ENCODE results near the gene LEF1.

The LEF1 gene

DNA sequence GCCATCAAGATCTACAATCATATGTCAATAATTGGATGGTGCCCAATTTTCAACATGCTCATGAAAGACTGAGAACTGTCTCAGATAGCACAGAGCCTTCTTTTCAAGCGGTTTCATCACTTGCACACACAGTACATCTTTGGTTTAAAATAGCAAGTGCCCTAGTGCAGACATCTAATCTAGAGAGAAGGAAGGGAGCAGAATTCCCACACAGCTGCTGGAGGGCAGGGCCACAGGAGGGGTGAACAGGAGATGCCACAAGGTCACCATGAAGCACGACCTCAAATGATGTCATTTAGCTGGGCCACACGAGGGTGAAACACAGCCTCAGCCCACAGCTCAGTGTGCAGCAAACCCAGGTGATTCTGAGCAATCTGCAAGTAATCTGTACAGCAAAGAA, 24.3 kb downstream of the LEF1 start:
- TF ChIP-seq, protein P1, sequence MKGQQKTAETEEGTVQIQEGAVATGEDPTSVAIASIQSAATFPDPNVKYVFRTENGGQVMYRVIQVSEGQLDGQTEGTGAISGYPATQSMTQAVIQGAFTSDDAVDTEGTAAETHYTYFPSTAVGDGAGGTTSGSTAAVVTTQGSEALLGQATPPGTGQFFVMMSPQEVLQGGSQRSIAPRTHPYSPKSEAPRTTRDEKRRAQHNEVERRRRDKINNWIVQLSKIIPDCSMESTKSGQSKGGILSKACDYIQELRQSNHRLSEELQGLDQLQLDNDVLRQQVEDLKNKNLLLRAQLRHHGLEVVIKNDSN (IDR thresholded peaks at IDR 0.05) = no peak
- TF ChIP-seq TEAD4 (IDR thresholded peaks at IDR 0.05) (no peak), EP300 (IDR thresholded peaks at IDR 0.05; ENCODE audit: borderline replicate concordance) (no peak), EGR1 (IDR thresholded peaks at IDR 0.05) (no peak), CEBPB (IDR thresholded peaks at IDR 0.05) (no peak), FOXM1 (IDR thresholded peaks at IDR 0.05; ENCODE audit: borderline replicate concordance, low read depth) (no peak), RAD21 (IDR thresholded peaks at IDR 0.05; ENCODE audit: low read depth) (no peak), YY1 (IDR thresholded peaks at IDR 0.05; ENCODE audit: low read depth) (no peak), TCF12 (IDR thresholded peaks at IDR 0.05; ENCODE audit: low read depth) (no peak), CREB1 (IDR thresholded peaks at IDR 0.05; ENCODE audit: low read depth) (no peak), NFIC (IDR thresholded peaks at IDR 0.05) (no peak), ZBTB7A (IDR thresholded peaks at IDR 0.05; ENCODE audit: low read depth) (no peak), TAF1 (IDR thresholded peaks at IDR 0.05; ENCODE audit: low read depth) (no peak)
- TF ChIP-seq, protein P2, sequence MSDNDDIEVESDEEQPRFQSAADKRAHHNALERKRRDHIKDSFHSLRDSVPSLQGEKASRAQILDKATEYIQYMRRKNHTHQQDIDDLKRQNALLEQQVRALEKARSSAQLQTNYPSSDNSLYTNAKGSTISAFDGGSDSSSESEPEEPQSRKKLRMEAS (IDR thresholded peaks at IDR 0.05) = no peak
- TF ChIP-seq, protein P3, sequence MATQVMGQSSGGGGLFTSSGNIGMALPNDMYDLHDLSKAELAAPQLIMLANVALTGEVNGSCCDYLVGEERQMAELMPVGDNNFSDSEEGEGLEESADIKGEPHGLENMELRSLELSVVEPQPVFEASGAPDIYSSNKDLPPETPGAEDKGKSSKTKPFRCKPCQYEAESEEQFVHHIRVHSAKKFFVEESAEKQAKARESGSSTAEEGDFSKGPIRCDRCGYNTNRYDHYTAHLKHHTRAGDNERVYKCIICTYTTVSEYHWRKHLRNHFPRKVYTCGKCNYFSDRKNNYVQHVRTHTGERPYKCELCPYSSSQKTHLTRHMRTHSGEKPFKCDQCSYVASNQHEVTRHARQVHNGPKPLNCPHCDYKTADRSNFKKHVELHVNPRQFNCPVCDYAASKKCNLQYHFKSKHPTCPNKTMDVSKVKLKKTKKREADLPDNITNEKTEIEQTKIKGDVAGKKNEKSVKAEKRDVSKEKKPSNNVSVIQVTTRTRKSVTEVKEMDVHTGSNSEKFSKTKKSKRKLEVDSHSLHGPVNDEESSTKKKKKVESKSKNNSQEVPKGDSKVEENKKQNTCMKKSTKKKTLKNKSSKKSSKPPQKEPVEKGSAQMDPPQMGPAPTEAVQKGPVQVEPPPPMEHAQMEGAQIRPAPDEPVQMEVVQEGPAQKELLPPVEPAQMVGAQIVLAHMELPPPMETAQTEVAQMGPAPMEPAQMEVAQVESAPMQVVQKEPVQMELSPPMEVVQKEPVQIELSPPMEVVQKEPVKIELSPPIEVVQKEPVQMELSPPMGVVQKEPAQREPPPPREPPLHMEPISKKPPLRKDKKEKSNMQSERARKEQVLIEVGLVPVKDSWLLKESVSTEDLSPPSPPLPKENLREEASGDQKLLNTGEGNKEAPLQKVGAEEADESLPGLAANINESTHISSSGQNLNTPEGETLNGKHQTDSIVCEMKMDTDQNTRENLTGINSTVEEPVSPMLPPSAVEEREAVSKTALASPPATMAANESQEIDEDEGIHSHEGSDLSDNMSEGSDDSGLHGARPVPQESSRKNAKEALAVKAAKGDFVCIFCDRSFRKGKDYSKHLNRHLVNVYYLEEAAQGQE (IDR thresholded peaks at IDR 0.05; ENCODE audit: low read depth) = no peak

DNA sequence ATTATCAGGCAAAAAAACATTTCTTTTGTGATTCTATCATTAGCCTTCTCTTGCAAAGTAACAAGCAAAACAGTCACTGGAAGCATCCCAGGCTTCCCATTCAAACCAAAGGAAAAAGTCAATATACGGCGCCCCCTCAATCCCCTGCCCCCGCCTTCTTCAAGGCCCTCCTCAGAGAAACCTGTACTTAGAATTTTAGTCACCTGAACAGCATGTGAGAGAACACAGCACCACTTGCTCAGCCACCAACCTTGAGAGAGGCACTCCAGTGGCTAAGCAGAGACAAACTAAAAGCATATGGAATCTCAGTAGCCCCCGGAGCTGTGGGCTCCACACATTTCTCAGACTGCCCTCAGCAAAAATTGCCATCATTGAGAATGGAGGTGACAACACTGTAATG, 25.2 kb downstream of the LEF1 start:
- no peak for TF ChIP-seq TCF12 (IDR thresholded peaks at IDR 0.05; ENCODE audit: low read depth)
- no peak for TF ChIP-seq CEBPB (IDR thresholded peaks at IDR 0.05)
- TF ChIP-seq YY1 (IDR thresholded peaks at IDR 0.05; ENCODE audit: low read depth) = no peak
- no peak for TF ChIP-seq TAF1 (IDR thresholded peaks at IDR 0.05; ENCODE audit: low read depth)
- no peak for TF ChIP-seq ZBTB7A (IDR thresholded peaks at IDR 0.05; ENCODE audit: low read depth)
- TF ChIP-seq, protein P3 (IDR thresholded peaks at IDR 0.05; ENCODE audit: low read depth) = no peak
- TF ChIP-seq, protein P1 (IDR thresholded peaks at IDR 0.05) = no peak
- no peak for TF ChIP-seq RAD21 (IDR thresholded peaks at IDR 0.05; ENCODE audit: low read depth)

DNA sequence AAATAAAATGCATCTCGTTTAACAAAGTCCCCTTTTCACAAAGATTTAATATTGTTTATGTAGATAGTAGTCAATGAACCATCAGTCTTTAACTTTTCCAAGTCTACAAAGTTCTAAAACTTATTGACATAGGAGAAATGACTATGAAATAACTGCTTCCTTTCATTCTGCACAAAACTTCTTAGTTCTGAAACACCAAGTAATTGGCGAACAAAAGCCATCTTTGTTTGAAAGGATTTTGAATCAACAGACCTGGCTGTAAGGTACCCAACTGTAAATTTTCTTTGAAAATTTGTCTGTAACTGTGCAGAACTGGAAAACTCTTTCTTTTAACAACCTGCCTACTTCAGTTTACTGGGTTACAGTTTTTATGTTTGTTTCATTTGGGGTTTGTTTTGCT, 25.9 kb downstream of the LEF1 start:
- TF ChIP-seq TAF1 (IDR thresholded peaks at IDR 0.05; ENCODE audit: low read depth) (no peak), CEBPB (IDR thresholded peaks at IDR 0.05) (no peak), RAD21 (IDR thresholded peaks at IDR 0.05; ENCODE audit: low read depth) (no peak), YY1 (IDR thresholded peaks at IDR 0.05; ENCODE audit: low read depth) (no peak), EGR1 (IDR thresholded peaks at IDR 0.05) (no peak), NFIC (IDR thresholded peaks at IDR 0.05) (no peak), TEAD4 (IDR thresholded peaks at IDR 0.05) (no peak), EP300 (IDR thresholded peaks at IDR 0.05; ENCODE audit: borderline replicate concordance) (no peak), CREB1 (IDR thresholded peaks at IDR 0.05; ENCODE audit: low read depth) (no peak)
- TF ChIP-seq, protein P3 (IDR thresholded peaks at IDR 0.05; ENCODE audit: low read depth) = no peak
- TF ChIP-seq, protein P1 (IDR thresholded peaks at IDR 0.05) = no peak

DNA sequence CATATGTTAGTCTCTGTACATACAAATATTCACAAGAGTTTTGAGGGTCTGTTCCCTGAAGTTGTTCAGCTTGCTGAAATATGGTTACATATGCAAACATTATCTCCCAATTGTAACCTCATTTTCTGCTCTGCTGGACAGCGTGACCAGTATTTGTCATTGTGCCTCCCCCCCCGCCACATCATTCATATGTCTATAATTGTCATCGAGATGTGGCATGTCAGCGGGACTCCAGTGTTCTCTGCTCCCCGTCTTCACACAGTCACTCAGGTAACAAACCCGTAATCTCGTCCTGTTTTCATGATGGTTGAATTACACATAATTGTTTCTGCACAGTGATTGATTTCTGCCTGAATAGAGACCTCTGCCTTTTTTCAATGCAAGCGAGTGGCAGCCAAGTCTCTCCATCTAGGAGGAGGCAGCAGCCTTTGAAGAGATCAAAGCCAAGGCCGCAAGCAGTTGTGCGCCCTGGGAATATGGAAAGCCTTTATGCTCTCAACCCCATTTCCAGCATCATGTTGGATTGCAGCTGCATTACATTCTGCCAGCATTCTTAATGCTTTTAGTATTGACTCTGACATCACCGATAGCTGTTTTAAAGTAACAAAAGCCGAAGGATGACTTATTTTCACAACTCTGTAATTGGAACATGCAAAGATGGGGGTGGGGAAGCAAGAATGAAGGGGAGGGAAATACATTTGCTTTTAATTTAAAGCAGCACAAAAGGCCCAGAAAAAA, 27.4 kb downstream of the LEF1 start:
- TF ChIP-seq FOXM1 (IDR thresholded peaks at IDR 0.05; ENCODE audit: borderline replicate concordance, low read depth) (no peak), ZBTB7A (IDR thresholded peaks at IDR 0.05; ENCODE audit: low read depth) (no peak), CEBPB (IDR thresholded peaks at IDR 0.05) (no peak), NFIC (IDR thresholded peaks at IDR 0.05) (no peak), CREB1 (IDR thresholded peaks at IDR 0.05; ENCODE audit: low read depth) (no peak), RAD21 (IDR thresholded peaks at IDR 0.05; ENCODE audit: low read depth) (no peak), YY1 (IDR thresholded peaks at IDR 0.05; ENCODE audit: low read depth) (no peak), EP300 (IDR thresholded peaks at IDR 0.05; ENCODE audit: borderline replicate concordance) (no peak), TAF1 (IDR thresholded peaks at IDR 0.05; ENCODE audit: low read depth) (no peak), TEAD4 (IDR thresholded peaks at IDR 0.05) (no peak), EGR1 (IDR thresholded peaks at IDR 0.05) (no peak), TCF12 (IDR thresholded peaks at IDR 0.05; ENCODE audit: low read depth) (no peak)
- TF ChIP-seq, protein P2 (IDR thresholded peaks at IDR 0.05) = no peak
- TF ChIP-seq, protein P3 (IDR thresholded peaks at IDR 0.05; ENCODE audit: low read depth) = no peak
- TF ChIP-seq, protein P1 (IDR thresholded peaks at IDR 0.05) = no peak
